ENCODE measurements around the gene VCPKMT. TPM values are rescaled to one million over a fixed set of nuclear protein-coding genes. Genes with fewer than 3 reads are reported as not detected.

The VCPKMT gene

DNA sequence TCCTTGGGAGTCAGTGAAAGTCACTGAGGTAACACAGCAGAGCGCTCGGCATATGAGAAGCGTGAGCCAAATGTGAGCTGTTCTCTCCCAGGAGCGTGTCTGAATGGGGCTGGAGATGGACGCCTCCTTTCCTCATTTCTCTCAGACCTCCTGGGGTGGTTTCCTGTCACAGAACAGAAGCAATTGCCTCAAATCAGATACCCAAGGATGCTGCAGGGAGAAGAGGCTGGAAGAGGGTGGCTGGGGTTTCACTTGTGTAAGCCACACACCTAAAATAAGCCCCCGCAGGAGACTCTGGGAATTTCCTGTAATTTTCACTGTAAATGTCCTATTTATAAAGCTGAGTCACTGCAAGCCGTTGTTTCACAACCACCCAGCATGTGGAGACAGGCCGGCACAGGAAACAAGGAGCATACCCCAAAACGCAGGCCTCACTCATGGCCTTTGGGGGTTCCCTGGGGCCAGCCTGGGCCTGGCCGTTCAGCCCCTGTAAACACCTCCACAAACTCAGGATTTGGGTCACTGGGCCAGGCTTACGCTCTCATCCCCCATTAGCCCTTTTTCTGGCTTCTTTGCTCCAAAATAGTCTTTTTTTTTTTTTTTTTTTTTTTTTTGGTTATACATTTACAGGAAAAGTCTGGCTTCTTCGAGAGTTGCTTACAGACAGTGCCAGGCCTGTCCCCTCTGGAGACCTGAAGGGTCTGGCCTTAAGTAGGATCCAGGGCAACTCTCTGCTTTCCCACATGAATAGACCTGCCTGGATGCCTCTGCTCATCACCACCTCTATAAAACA, 55.3 kb downstream of the VCPKMT start:
- Histone ChIP-seq H2AFZ (ENCODE audit: low read length) (peak overlapping the region; percentile 75), H2AK5ac (ENCODE audit: low read depth, low read length) (no peak overlapping the region), H2BK5ac (ENCODE audit: low read length) (no peak overlapping the region), H3K4ac (ENCODE audit: low read length) (no peak overlapping the region), H2BK12ac (ENCODE audit: low read length) (no peak overlapping the region), H3K4me2 (ENCODE audit: insufficient read depth, low read length, poor library complexity, severe bottlenecking) (no peak overlapping the region), H2BK120ac (ENCODE audit: low read depth, low read length) (no peak overlapping the region), H3K27ac (replicated peaks; ENCODE audit: low read length) (no peak overlapping the region), H3K23ac (ENCODE audit: low read depth, low read length, poor library complexity) (no peak overlapping the region), H2BK15ac (ENCODE audit: low read length) (no peak overlapping the region), H3K14ac (ENCODE audit: low read length) (peak overlapping the region; percentile 57), H3K4me1 (ENCODE audit: control insufficient read depth in 2 of 2, insufficient read depth in 1 of 2, low read depth in 1 of 2, low read length in 2 of 2) (peaks cover 11% of the 10 kb centered on the region in 2 donors), H3K9ac (ENCODE audit: low read depth, low read length, poor library complexity) (no peak overlapping the region), H3K79me1 (ENCODE audit: low read depth, low read length) (no peaks in the 10 kb centered on the region), H3K36me3 (replicated peaks in 1 of 2; ENCODE audit: control insufficient read depth in 2 of 2, insufficient read depth in 2 of 2, low read length in 2 of 2) (no peaks in the 10 kb centered on the region), H3K9me3 (replicated peaks in 1 of 2; ENCODE audit: control insufficient read depth in 2 of 2, insufficient read depth in 1 of 2, low read depth in 1 of 2, low read length in 2 of 2) (no peaks in the 10 kb centered on the region), H3K18ac (ENCODE audit: low read length) (no peak overlapping the region), H4K8ac (ENCODE audit: low read depth, low read length) (no peak overlapping the region), H4K91ac (ENCODE audit: low read depth, low read length, poor library complexity) (no peak overlapping the region), H3K4me3 (ENCODE audit: low read length in 2 of 2) (no peak overlapping the region), H3K27me3 (ENCODE audit: control insufficient read depth in 3 of 3, insufficient read depth in 3 of 3, low read depth in 1 of 3, low read length in 3 of 3) (no peaks in the 10 kb centered on the region)
- no CpG with 5 or more reads among the region's 12 CpGs for WGBS, 2 donors (ENCODE audit: extremely low coverage in 2 of 2, insufficient read length in 2 of 2, insufficient replicate concordance in 1 of 2)
- no peak for DNase-seq (ENCODE audit: low spot score)

DNA sequence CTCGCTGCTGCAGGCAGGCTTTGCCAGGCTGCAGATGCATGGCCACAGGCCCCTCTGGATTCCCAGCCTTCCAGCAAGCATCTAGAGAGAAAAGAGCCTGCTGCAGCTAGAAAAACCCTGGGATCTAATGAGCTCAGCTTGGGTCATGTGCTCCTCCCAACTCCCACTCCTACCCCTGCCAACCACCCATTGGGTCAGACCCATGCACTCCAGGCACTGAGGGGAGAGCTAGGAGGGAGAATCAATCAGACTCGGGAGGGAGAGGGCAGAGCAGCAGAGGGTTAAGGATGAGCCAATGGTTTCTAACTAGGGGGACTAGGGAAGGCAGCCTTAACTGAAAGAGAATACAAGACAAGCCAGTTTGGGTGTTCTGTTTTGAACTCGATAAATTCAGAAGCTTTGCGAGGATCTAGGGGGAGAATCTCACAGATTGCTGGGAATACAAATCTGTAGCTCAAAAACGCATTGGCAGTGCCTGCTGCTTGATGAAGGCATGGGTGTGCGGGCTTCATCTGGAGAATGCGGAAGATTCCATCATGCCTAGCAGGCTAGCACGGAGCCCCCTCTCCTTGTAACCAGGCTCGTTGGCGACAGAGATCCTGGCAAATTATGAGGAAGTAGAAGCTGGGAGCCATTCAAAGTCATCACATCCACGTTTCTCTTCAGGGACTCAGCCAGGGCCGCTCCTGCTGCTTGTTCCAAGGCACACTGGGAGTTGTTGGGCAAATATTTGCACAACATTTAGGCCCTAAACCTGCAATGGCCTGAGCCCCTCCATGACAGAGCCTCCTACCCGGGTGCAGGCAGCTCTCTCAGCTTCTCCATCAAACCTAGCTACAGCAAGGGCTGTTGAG, 56.4 kb downstream of the VCPKMT start:
- Histone ChIP-seq H2BK5ac (ENCODE audit: low read length) (no peak overlapping the region), H3K9ac (ENCODE audit: low read depth, low read length, poor library complexity) (peak overlapping the region; percentile 12), H4K91ac (ENCODE audit: low read depth, low read length, poor library complexity) (no peak overlapping the region), H3K79me1 (ENCODE audit: low read depth, low read length) (no peaks in the 10 kb centered on the region), H3K14ac (ENCODE audit: low read length) (no peak overlapping the region), H3K4ac (ENCODE audit: low read length) (no peak overlapping the region), H3K27ac (replicated peaks; ENCODE audit: low read length) (no peak overlapping the region), H3K4me1 (ENCODE audit: control insufficient read depth in 2 of 2, insufficient read depth in 1 of 2, low read depth in 1 of 2, low read length in 2 of 2) (peaks cover 11% of the 10 kb centered on the region in 2 donors), H3K23ac (ENCODE audit: low read depth, low read length, poor library complexity) (no peak overlapping the region), H3K18ac (ENCODE audit: low read length) (peak overlapping the region; percentile 56), H4K8ac (ENCODE audit: low read depth, low read length) (no peak overlapping the region), H3K4me2 (ENCODE audit: insufficient read depth, low read length, poor library complexity, severe bottlenecking) (no peak overlapping the region), H2BK15ac (ENCODE audit: low read length) (no peak overlapping the region), H3K9me3 (replicated peaks in 1 of 2; ENCODE audit: control insufficient read depth in 2 of 2, insufficient read depth in 1 of 2, low read depth in 1 of 2, low read length in 2 of 2) (no peaks in the 10 kb centered on the region), H2AK5ac (ENCODE audit: low read depth, low read length) (no peak overlapping the region), H3K36me3 (replicated peaks in 1 of 2; ENCODE audit: control insufficient read depth in 2 of 2, insufficient read depth in 2 of 2, low read length in 2 of 2) (no peaks in the 10 kb centered on the region), H2AFZ (ENCODE audit: low read length) (peak overlapping the region; percentile 75), H2BK12ac (ENCODE audit: low read length) (no peak overlapping the region), H3K4me3 (ENCODE audit: low read length in 2 of 2) (no peak overlapping the region), H3K27me3 (ENCODE audit: control insufficient read depth in 3 of 3, insufficient read depth in 3 of 3, low read depth in 1 of 3, low read length in 3 of 3) (no peaks in the 10 kb centered on the region), H2BK120ac (ENCODE audit: low read depth, low read length) (no peak overlapping the region)
- DNase-seq (ENCODE audit: low spot score), result no peak
- no CpG with 5 or more reads among the region's 13 CpGs for WGBS, 2 donors (ENCODE audit: extremely low coverage in 2 of 2, insufficient read length in 2 of 2, insufficient replicate concordance in 1 of 2)

Small RNAs within 50 kb of the gene (small RNA-seq; reads per million reads assigned to genes)
- gene RF00019 (ENCODE audit: insufficient read depth), result not detected
